ENCODE measurements around the gene FAM163A. TPM values are rescaled to one million over a fixed set of nuclear protein-coding genes. Genes with fewer than 3 reads are reported as not detected.

Gene FAM163A
- total RNA-seq, 1 experiment from 2014 or later = not detected

- H3K4me3 Mint-ChIP-seq (ENCODE audit: unreplicated experiment) = no peak overlapping the region
- no peaks in the 10 kb centered on the region for H3K27me3 Mint-ChIP-seq (ENCODE audit: insufficient read depth, unreplicated experiment)
- H3K4me1 ChIP-seq = no peaks in the 10 kb centered on the region; the same call in 1 of the 2 replicates
- H3K36me3 ChIP-seq (ENCODE audit: control insufficient read depth, insufficient read depth, low read length) = peaks cover 1% of the 10 kb centered on the region; the same call in 1 of the 2 replicates
- no peaks in the 10 kb centered on the region for H3K9me3 ChIP-seq
- DNase-seq = no peak
- H3K4me3 ChIP-seq (ENCODE audit: low read depth, low read length) = no peak overlapping the region
- no peak overlapping the region for H3K27ac Mint-ChIP-seq (ENCODE audit: unreplicated experiment)
- ChIA-PET POLR2A (no interaction called here), CTCF (no interaction called here)
- no peaks in the 10 kb centered on the region for H3K27me3 ChIP-seq (replicated peaks; ENCODE audit: control insufficient read depth, insufficient read depth, low read length)
- TF ChIP-seq CTCF (IDR thresholded peaks at IDR 0.05; ENCODE audit: insufficient read depth in 1 of 2, low read depth in 1 of 2, low read length in 1 of 2, severe bottlenecking in 1 of 2, unreplicated experiment in 1 of 2) = no peak
- intact Hi-C loops (cut with micrococcal nuclease; ENCODE audit: unreplicated experiment) = no loop called here
- H3K9me3 Mint-ChIP-seq (ENCODE audit: unreplicated experiment) = no peaks in the 10 kb centered on the region
- peaks cover 58% of the 10 kb centered on the region for H3K36me3 Mint-ChIP-seq (ENCODE audit: insufficient read depth, unreplicated experiment)
- BruUV-seq (replicated peaks) = no TSS peak
- H3K4me1 Mint-ChIP-seq (ENCODE audit: low read depth, unreplicated experiment) = no peaks in the 10 kb centered on the region
Measured at GRCh38 chr1:179856296-179856695, 113.2 kb downstream of the FAM163A start.

GRCh38 chr1:179857009-179857408 lies 113.9 kb downstream of the FAM163A start:
- Histone ChIP-seq H3K27me3 (replicated peaks; ENCODE audit: control insufficient read depth, insufficient read depth, low read length) (no peaks in the 10 kb centered on the region), H3K4me1 (no peaks in the 10 kb centered on the region; the same call in 1 of the 2 replicates), H3K36me3 (ENCODE audit: control insufficient read depth, insufficient read depth, low read length) (no peaks in the 10 kb centered on the region; the same call in 1 of the 2 replicates), H3K4me3 (ENCODE audit: low read depth, low read length) (no peak overlapping the region), H3K9me3 (no peaks in the 10 kb centered on the region)
- no TSS peak for BruUV-seq (replicated peaks)
- Mint-ChIP-seq H3K27ac (ENCODE audit: unreplicated experiment) (no peak overlapping the region), H3K27me3 (ENCODE audit: insufficient read depth, unreplicated experiment) (no peaks in the 10 kb centered on the region), H3K36me3 (ENCODE audit: insufficient read depth, unreplicated experiment) (peaks cover 51% of the 10 kb centered on the region), H3K9me3 (ENCODE audit: unreplicated experiment) (no peaks in the 10 kb centered on the region), H3K4me3 (ENCODE audit: unreplicated experiment) (no peak overlapping the region), H3K4me1 (ENCODE audit: low read depth, unreplicated experiment) (no peaks in the 10 kb centered on the region)
- intact Hi-C loops (cut with micrococcal nuclease; ENCODE audit: unreplicated experiment) = no loop called here
- no peak for TF ChIP-seq CTCF (IDR thresholded peaks at IDR 0.05; ENCODE audit: insufficient read depth in 1 of 2, low read depth in 1 of 2, low read length in 1 of 2, severe bottlenecking in 1 of 2, unreplicated experiment in 1 of 2)
- POLR2A ChIA-PET = no interaction called here
- CTCF ChIA-PET = no interaction called here
- no peak for DNase-seq

GRCh38 chr1:179860652-179861051 lies 117.6 kb downstream of the FAM163A start:
- POLR2A ChIA-PET = no interaction called here
- no peaks in the 10 kb centered on the region for H3K9me3 ChIP-seq
- peaks cover 68% of the 10 kb centered on the region for H3K36me3 Mint-ChIP-seq (ENCODE audit: insufficient read depth, unreplicated experiment)
- TF ChIP-seq CTCF (IDR thresholded peaks at IDR 0.05; ENCODE audit: insufficient read depth in 1 of 2, low read depth in 1 of 2, low read length in 1 of 2, severe bottlenecking in 1 of 2, unreplicated experiment in 1 of 2) = no peak
- no peak overlapping the region for H3K4me3 Mint-ChIP-seq (ENCODE audit: unreplicated experiment)
- no peaks in the 10 kb centered on the region for H3K27me3 Mint-ChIP-seq (ENCODE audit: insufficient read depth, unreplicated experiment)
- no peaks in the 10 kb centered on the region; the same call in 1 of the 2 replicates for H3K36me3 ChIP-seq (ENCODE audit: control insufficient read depth, insufficient read depth, low read length)
- no TSS peak for BruUV-seq (replicated peaks)
- H3K9me3 Mint-ChIP-seq (ENCODE audit: unreplicated experiment) = no peaks in the 10 kb centered on the region
- H3K27me3 ChIP-seq (replicated peaks; ENCODE audit: control insufficient read depth, insufficient read depth, low read length) = no peaks in the 10 kb centered on the region
- H3K27ac Mint-ChIP-seq (ENCODE audit: unreplicated experiment) = no peak overlapping the region
- H3K4me3 ChIP-seq (ENCODE audit: low read depth, low read length) = no peak overlapping the region
- no peaks in the 10 kb centered on the region for H3K4me1 Mint-ChIP-seq (ENCODE audit: low read depth, unreplicated experiment)
- no peaks in the 10 kb centered on the region; the same call in 1 of the 2 replicates for H3K4me1 ChIP-seq
- DNase-seq = no peak
- intact Hi-C loops (cut with micrococcal nuclease; ENCODE audit: unreplicated experiment) = loop anchor here (10.0 kb wide), 1 partner anchor 164 kb away; no protein-coding TSS in a partner anchor
- CTCF ChIA-PET = no interaction called here
